NCI-H2196 treated with DMSO at 0.1 percent for 48 hours (cell line): ENCODE data around the gene CPEB1.
A peak's percentile ranks its signal among the peaks of the same experiment; 100 is the strongest.

Experiments used
- DNase-seq: peaks from one replicate; lab custom pipeline; 2025; ENCODE audit not compliant: unreplicated experiment; lab: John Stamatoyannopoulos, UW

CPEB1 gene

GRCh38 chr15:82647045-82647834 is at the start of gene CPEB1:
CPEB1 (minus strand) TSS chr15:82647363; CDS start chr15:82628459, 18,904 bp downstream.
- peak; percentile 40 for DNase-seq

DNA sequence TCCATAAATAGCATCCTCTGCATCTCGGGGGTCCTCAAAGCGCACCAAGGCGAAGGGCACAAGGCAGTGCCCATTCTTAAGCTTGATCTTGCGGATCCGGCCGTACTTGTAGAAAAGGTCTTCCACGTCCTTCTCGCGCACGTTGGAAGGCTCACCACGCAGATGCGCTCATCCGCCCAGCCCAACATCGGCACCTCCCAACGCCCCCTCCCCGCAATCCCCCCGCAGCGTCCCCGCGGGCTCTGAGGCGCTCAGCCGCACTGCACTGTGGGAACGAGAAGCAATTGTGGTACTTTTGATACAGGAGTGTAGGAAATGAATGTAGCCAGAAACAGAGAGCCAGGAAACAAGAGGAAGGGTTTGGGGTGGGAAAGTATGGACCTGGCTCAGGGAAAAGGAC is 45.0 kb upstream of the CPEB1 start:
- DNase-seq = no peak

DNA sequence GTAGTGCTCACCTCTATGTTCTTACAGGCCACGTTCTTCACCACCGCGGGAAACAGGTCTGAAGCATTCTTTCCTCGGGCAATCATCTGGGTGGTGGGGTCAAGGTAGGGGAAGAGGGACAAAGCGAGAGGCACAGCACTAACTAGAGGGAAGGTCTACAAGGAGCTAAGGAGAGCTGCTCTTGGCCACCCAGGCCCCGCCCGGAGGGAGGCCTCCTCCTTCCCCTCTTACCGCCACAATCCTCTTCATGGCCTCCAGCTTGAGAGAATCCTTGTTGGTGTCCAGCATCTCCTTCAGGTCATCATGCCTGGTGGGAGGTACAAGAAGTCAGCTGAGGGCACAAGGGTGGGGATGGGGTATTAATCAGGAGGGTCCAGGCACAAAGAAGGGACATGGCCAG is 42.0 kb upstream of the CPEB1 start:
- no peak for DNase-seq

GRCh38 chr15:82688691-82689090 is 41.5 kb upstream of the CPEB1 start:
- DNase-seq = no peak

DNA sequence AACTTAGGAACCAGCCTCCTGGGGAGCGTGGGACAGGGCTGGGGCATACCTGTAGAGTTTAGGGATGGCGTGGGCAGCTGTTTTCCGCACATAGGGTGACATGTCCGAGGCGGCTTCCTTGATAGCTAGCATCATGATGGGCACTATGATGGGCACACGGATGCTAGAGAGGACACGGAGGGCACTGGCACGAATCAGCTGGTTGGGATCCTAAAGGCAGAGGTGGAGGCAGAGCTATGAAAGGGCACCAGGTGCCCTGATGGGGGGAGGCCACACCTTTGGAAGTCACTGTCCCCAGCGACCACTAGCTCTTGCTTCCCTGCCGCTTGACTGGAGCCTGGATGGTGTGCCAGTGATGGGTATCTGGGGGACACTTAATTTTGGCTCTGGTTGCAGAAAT is 34.2 kb upstream of the CPEB1 start:
- no peak for DNase-seq

DNA sequence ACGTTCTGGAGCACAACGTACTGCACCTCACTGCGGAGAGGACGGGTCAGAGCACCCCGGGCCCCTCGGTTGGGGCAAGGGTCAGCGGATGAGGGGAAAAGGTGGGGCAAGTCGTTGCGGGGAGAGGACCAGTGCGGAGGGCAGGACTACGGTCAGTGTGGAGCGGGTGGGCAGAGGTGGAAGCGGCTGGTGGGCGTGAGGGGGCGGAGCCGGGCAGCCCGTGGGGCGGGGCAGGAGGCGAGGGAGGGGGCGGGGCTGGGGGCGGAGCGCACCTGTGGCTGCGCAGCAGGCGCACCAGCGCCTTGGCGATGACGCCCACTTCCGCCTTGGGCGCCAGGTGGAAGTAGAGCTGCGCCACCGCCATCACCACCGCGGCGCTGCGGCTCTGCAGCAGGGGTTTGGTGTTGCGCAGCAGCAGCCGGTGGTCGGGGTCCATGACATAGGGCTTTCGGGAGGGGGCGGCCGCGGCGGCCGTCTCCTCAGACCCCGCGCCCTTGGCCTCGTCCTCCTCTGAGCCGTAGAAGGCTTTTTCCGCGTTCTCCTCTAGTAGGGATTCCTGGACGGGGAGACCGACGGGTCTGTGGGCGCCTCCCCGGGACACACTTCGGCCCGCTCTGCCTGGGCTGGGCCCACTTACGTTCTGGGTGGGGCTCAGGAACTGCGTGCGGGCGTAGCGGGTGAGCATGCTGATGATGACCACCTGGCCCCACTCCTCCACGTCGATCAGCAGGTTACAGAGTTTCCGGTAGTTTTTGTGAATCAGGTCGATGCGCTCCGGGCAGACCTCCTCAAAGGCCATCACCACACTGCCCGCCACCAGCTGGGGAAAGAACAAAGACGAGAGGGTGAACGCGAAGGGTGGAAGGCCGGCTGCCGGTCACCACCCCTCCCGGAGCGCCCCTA is 33.3 kb upstream of the CPEB1 start:
- DNase-seq = peak; percentile 64

DNA sequence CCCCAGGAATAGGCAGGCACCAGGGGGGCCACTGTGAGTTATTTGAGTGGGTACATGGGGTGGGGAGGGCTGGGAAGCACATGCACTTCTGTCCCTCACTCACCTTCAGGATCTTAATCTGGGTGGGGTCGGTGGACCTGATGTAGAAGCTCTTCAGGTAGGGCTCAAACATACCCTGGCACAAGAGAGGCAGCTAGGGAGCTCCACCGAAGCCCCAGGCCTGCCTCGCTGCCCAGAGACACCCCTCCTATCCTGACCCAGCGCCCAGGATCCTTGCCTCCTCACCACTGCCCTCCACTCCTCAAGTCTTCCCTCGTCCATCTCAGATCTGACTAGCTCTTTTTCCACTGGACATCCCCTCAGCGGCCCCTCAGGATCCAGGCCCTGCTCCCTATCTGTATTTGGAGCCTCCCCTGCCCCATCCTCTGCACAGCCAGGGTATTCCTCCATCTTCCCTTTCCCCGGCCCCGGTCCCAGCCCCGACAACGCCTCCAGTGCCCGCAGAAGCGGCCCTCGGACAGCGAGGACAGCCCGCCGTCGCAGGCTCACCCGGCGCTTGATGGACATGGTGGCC is 32.5 kb upstream of the CPEB1 start:
- no peak for DNase-seq

DNA sequence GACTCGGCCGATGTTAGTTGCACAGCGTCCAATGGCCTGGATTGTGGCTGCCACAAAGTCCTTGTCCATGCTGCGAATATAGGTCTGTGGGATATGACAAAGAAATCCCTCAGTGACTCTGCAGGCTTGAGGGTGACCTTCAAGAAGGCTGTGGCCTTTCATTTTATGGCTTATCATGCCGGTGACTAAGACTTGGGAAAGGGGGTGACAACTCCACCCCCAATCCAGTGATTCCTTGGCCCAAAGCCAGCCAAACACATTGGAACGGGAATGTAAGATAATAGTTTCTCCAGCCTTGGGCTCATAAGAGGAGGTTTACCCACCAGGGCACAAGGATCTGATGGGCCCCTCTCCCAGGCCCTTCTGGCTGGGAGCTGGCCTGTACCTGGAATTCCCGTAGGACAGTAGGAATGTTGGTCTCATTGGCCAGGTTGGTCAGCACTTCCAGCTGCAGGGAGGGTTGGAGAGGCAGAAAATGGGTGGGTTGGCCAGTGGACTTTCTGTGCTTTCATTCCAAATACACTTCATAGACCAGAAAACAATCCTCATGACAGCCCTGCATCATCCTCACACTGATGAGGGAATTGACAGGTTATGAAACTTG is 30.7 kb upstream of the CPEB1 start:
- no peak for DNase-seq

DNA sequence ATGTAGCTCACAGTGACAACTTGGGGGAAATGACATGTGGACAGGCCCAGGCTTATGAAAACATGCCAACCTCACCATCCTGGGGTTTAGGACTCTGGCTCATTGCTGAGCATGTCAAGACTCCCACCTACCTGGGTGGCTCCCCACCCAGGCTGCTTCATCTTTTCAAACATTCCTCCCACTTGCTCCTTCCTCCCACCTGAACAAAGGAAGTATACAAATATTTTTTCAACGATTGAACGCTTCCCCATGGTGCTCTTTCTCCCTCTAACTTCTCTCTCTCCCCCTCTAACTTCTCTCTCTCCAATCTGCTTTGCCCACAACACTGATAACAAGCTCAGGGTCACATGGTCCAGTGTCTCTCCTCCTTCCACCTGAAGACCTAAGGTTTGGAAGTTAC is 27.7 kb upstream of the CPEB1 start:
- DNase-seq = no peak

DNA sequence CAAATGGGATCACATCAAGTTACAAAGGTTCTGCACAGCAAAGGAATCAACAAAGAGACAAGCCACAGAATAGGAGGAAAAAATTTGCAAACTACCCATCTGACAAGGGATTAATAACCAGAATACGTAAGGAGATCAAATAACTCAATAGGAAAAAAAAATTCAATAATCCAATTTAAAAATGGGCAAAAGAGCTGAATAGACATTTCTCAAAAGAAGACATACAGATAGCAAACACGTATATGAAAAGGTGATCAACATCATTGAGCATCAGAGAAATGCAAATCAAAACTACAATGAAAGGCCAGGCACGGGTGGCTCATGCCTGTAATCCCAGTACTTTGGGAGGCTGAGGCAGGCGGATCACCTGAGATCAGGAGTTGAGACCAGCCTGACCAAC is 23.5 kb upstream of the CPEB1 start:
- DNase-seq = no peak

DNA sequence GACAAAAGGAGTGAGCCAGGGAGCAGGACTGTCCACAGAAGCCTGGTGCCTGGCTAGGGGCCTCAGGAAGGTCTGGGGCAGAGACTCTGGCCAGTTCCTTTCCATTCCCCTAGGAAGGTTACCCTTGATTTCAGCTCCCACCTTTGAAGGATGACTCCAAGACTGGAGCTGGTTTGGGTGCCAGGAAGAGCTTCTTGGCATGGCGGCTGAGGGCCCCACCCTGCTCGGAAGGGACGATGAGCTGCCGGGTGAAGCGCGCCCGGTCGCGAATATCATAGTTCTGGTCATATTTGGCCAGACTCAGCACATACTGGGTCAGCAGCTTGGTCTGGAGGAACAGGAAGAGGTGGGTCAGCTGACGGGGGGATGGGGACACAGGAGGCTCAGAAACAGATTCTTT is 19.4 kb upstream of the CPEB1 start:
- no peak for DNase-seq

DNA sequence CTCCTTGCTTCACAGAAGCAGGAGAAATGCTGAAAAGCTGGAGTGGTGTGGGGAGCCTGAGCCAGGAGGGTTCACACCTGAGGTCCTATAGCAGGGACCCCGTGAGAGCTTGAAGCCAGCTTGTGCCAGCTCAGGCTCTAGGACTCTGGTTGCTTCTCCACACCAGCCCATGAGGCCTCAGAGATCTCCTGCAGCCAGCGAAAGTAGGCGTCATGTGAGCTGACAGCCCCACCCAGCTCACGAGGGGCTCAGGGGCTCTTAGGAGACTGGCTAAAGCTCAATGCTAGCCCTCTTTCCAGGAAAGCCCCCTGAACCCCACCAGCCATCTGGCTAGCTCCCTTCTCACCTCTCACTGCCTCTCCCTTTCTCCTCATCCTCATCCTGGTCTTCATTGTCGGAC is 16.9 kb upstream of the CPEB1 start:
- no peak for DNase-seq

DNA sequence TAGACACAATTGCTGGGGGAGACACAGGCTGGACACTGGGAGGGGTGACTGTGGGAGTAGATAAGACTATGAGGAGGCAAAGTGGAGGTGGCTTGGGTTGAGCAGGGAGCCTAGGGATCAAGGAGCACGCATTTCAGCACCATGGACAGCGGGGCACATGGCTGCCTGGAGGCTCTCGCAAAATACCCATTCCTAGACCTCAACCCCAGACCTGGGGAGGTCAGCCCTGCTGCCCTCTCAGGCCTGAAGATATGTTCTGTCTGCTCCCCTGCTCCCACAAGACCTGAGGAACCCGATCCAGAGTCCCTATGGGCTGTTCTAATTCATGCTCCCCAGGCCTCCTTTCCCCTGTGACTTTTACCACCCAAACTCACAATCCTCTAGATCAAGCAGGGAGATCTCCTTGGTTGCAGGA is 16.0 kb upstream of the CPEB1 start:
- DNase-seq = no peak

GRCh38 chr15:82662641-82663040 is 15.5 kb upstream of the CPEB1 start:
- no peak for DNase-seq

DNA sequence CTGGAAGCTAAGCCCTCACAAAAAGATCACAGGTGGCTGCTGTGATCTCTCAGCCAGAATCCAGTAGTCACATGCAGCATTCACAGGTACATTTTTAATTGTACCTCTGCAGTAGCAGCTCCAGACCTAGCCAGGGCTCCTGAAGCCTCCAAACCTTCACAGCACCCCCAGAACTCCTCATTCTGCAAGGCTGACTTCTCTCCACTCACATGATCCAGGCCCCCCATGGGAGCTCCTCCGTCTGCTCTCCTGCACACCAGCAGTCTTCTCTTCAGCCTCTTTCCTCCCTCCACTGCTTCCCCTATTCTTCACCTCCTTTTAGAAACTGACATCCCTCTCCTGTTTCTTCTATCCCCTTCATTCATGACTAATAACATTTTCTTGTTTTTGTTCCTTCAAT is 13.2 kb upstream of the CPEB1 start:
- DNase-seq = no peak

DNA sequence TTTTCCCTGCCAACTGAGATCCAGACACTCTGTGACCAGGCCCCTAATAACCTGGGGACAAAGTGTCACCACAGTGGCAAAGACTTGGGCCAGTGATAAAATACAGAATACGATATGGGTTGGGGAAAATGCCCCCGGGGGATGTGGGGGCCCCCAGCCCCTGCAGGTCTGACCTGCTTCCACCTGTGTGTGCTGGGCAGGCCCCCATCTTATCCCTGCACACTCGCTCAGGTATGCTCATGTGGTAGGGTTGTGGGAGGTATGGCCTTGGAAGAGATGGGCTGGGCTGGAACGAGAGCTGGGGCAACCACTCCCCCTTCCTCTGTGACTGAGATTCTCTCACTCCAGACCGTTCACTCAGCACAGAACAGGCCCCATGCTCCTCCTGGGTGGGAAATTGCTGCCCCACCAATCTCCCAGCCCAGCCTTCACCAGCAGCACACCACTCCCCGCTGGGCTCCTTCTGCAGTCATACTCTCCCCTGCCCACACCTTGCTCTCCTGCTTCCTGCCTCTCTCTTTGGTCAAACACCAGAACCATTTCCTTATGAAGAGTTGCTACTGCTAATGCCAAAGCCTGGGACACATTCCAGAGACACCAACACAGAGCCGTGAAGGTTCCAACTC is 9.6 kb upstream of the CPEB1 start:
- no peak for DNase-seq

DNA sequence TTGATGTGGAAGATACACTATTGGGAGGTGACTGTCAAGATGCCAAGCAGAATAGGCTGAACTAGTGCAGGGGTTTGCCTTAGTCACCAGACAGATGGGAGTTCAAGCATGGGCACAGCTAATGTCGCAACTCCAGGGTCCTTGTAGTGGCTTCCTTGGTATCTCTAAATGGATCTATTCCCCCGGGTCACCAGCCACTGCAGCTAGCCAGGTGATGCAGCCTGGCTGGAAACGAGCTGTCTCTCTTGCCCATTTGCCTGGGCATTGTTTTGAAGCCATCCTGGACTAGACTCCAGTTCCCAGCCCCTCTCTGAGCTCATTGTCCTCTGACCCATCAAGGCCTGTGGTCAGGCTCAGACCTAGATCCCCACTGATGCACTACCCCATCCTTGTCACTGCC is 8.4 kb upstream of the CPEB1 start:
- no peak for DNase-seq

- no peak for DNase-seq
Measured at GRCh38 chr15:82653483-82654168, 6.5 kb upstream of the CPEB1 start.

GRCh38 chr15:82651708-82652107 is 4.5 kb upstream of the CPEB1 start:
- DNase-seq = no peak

GRCh38 chr15:82650046-82650670 is 3.0 kb upstream of the CPEB1 start:
- DNase-seq = no peak
